HG02943 (cell line): ENCODE results near the gene CEP63.

ENCODE experiments used
- ATAC-seq: cut with Tn5 transposase; IDR thresholded peaks from one replicate; pipeline ENCODE4 v1.9.1; 2021; ENCODE audit warnings: mild to moderate bottlenecking, low read depth, moderate library complexity; ENCODE audit not compliant: unreplicated experiment

The CEP63 gene

GRCh38 chr3:134606033-134607025, 120.5 kb downstream of the CEP63 start:
- no peak for ATAC-seq

GRCh38 chr3:134607054-134608022, 121.5 kb downstream of the CEP63 start:
- ATAC-seq, result no peak

GRCh38 chr3:134608023-134608770, 122.3 kb downstream of the CEP63 start:
- ATAC-seq, result no peak

DNA sequence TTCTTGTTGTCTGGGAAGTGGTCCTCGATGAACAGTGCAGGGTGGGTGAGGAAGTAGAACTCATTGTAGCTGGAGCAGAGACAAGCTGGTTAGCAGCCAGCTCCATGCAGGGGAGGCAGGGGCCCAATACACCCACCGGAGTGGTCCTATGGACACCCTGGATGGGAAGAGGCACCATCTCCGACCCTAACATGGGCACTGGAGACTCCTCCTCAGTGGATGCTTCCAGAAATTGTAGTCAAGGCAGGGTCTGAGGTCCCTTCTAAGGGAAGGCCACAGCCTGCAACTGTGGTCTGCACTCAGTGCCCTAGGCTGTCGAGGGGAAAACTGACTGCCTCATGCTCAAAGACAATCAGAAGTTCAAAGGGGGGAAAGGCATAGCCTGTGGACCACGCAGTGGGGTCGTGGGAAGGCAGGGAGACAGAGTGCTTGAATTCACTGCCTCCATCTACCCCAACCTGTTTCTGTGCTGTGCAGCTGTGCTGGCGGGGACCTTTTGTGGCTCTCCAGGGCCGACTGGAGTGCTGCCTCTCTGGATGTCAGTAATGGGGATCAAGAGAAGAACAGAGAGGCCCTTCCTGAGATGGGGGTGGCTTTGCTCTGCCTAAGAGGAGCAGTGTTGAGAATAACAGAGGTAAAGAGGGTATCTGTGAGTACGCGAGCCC, 123.0 kb downstream of the CEP63 start:
- no peak for ATAC-seq

DNA sequence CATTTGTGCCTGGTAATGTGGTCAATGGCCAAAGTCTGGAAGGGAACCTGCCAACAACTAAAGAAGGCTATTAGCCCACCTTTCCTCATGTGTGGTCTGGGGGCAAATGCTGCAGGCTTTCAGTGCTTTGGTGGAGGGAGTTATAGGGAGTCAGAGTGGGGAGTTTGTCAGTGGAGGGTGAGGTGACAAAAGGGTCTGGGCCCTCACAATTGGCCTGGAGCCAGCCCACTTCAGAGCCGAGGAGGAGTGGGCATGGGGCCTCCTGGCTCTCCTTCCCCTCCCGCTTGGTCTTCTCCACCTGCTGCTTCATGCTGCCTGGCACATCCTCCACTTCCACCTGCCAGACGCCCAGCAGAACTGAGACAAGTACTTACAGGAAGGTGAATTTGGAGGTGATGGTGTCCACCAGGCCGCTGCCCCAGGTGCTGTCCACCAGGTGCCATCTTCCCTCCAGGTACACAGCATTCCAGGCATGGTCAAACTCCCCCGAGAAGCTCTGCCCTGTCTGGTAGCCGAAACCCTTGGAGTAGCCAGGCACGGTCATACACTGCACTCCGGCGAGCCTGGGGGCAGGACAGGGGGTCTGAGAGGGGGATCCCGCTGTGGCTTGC, 124.1 kb downstream of the CEP63 start:
- ATAC-seq, result no peak

- ATAC-seq, result no peak
These were observed 124.9 kb downstream of the CEP63 start for GRCh38 chr3:134610432-134611385.

DNA sequence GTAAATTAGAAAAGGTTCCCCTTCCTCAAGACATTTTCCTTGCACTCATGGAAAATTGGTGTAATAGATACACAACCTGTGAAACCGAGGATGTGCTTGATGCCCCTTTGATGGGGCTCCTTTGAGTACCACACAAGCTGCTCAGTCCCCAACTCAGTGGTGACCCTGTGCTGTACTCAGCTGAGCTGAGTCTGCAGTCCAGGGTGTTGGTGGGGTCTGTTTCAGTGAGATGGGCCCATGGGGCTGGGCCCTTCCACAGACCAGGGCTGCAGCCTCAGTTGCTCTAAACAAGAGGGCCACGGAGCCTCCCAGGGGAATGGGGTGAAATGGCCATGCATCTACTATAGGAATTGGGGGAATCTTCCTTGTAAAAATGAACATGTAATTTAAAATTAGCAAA, 125.7 kb downstream of the CEP63 start:
- ATAC-seq, result no peak

DNA sequence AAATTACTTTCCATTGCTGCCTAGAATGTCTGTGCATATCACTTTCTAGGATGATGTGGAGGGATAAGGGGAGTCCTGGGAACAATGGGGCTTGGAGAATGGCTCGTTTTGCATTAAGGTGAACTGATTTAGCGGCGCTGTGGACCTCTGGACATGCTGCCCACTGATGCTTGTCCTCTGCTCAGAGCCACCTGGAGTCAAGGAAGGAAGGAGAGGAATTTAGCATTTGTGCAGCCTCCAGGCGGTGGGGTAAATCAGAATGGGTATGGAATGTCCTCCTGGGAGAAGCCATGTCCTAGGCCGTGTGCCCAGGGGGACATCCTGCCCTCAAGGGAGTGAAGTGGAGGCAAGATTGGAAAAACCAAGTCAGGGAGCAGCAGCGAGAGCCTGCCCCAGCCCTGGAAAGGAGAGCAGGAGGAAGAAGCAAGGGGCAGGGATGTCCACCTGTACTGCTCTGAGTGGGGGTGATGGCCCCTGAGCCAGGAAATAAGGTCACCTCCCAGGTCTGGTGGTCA, 127.2 kb downstream of the CEP63 start:
- no peak for ATAC-seq

DNA sequence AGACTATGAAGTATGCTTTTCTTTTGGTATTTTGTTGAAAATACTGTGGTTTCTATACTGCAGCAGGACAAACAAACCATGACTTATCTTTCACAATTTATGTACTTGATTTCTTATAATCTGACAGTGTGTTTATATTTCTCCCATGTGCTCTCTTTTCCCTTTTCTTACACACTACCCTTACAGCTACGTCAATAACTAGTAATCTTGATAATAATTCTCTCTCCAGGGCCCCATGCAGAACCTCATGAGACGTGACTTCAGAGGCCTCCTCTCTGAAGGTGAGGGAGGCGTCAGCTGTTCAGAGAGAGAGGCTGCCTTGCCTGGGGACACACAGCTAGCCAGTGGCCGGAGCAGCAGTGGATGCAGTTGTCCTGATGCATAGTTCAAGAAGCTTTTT, 129.1 kb downstream of the CEP63 start:
- ATAC-seq, result no peak

DNA sequence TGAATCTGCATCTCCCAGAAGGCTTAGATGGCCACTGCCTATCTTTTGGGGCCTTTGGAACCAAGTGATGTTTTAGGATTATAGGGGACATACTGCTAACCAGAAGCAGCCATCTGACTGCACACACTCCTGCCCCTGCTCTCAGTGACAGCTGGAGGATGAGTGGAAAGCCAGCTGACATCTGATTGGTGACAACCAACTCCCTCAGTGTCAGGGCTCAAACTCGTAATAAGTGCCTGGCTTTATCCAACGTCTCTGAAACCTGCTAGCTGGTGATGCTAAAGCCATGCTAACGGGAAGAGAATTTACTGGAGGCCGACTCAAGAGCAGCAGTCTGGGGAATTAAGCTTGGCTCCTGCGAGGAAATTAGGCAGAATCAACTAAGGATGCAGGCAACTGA, 129.9 kb downstream of the CEP63 start:
- ATAC-seq, result no peak

- ATAC-seq, result no peak
These were observed 132.0 kb downstream of the CEP63 start for GRCh38 chr3:134617608-134618477.

DNA sequence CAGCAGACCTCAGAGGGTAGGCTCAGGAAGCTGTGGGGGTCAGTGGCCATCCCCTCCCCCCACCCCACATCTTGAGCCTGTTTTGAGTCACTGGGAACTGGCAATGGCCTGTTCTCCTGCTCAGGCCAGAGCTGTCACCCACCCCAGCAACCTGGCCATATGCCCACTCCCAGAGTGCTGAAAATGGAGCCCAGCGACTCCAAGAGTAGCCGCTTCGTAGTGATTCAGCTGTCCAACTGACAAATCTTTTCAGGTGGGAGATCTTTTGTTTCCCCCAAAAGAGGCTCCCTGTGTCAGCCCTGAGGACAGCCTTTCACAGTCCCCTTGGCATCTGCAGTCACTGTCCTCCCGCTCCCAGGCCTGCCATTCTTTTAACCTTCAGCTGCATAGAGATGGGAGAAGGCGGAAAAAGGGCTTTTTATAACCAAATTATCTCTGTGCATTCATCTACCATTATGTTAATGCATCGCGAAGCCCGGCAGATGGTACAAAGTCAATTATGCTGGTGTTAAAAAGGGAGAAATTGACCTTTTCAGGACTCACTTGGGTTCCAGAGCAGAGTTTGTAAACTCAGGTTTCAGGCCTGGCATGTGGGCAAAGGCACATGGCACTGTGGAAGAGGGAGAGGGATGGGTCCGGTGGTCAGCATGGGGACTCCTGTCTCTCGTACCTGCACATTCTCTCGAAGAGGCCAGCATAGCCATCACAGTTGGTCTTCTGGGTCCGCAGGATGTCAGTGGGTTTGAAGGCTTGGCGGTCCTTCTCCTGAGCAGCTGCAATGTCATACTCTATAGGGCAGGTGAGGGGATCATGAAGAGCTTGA, 132.8 kb downstream of the CEP63 start:
- ATAC-seq, result no peak

DNA sequence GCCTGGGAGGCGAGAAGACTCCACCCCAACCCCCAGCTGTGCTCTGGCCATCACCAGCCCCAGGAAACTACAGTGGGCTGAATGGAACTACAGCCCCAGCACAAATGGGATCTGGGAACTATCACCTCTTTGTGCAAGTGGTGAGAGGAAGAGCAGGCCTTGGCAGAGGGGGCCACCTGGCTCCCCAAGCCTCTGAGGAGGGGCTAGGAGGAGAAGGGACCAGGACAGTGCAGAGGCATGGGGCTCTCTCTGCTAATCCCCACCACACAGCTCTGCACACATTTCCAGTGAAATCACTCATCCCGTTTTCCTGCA, 133.4 kb downstream of the CEP63 start:
- ATAC-seq, result no peak

DNA sequence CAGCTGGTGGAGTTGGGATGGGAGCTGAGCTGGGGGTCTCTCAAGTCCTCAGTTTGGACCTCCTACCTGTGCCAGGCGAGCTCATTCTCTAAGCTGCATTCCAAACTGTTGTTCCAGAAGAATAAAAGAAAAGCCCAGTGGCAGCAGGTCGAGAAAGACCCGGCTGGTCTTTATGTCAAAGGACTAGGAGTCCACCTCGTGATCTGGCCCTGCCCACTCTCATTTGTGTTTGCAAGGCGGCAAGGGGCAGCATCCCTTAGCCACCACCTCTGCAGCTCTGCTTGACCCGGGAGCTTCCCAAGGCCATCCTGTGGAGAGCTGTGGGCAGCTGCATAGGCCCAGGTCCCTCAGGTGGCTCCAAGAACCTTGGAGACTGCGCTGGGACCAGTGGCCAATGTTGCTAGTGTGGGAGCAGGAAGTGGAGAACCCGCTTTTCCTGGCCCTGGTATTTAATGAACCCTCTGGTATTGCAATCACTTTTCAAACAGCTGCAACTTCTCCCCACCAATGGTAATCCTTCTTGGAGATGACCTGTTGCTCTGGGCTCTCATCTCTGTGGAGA, 134.1 kb downstream of the CEP63 start:
- no peak for ATAC-seq

DNA sequence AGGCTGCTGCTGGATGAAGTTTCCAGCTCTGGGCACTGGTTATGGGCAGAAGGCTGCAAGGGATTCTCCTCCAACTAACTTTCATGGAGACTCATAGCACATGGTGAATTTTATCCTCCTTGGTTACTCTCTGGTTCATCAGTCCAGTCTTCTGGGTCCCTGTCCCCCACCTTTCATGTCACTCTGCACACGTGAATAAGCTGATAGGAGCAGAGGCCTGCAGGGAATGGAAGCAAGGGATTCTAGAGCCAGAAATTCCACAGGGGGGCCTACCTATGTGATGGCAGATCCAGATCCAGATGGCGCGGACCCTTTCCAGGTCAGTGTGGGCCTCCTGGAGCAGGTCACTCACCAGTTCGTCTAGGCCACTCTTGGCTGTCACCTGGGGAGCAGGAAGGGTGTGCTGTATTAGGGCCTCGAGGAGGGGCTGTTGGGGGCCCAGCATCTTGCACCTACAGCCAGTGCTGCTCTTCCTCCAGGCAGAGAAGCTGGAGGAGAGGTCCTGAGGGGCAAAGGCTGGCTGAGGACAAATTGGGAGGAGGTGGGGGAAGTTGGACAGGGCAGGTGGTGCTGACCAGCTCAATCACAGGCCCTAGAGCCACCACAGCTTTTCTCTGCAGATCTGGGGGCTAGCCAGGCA, 134.7 kb downstream of the CEP63 start:
- ATAC-seq, result no peak

DNA sequence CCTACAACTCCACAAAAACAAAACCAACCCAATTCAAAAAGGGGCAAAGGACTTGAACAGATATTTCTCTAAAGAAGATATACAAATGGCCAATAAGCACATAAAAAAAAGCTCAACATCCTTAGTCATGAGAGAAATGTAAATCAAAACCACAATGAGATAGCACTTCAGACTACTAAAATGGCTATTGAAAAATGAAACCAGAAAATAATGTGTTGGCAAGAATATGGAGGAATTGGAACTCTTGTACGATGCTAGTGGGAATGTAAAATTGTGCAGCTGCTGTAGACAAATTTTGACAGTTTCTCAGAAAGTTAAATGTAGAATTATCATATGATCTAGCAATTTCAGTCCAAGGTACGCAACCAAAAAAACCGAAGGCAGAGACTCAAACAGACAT, 136.0 kb downstream of the CEP63 start:
- ATAC-seq, result no peak
